Stimulated activated CD4-positive, alpha-beta T cell treated with anti-CD3 and anti-CD28 coated beads, Interleukin-2, amount 100 ng/mL, for 48 hours (primary cell): Measurements from ENCODE around the gene SOHLH2.

ENCODE experiments used
- DNase-seq, 2 donors: peaks; one replicate each; pipeline ENCODE4 v3.0.0-alpha.2; 2020

SOHLH2 gene, protein sequence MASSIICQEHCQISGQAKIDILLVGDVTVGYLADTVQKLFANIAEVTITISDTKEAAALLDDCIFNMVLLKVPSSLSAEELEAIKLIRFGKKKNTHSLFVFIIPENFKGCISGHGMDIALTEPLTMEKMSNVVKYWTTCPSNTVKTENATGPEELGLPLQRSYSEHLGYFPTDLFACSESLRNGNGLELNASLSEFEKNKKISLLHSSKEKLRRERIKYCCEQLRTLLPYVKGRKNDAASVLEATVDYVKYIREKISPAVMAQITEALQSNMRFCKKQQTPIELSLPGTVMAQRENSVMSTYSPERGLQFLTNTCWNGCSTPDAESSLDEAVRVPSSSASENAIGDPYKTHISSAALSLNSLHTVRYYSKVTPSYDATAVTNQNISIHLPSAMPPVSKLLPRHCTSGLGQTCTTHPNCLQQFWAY

DNA sequence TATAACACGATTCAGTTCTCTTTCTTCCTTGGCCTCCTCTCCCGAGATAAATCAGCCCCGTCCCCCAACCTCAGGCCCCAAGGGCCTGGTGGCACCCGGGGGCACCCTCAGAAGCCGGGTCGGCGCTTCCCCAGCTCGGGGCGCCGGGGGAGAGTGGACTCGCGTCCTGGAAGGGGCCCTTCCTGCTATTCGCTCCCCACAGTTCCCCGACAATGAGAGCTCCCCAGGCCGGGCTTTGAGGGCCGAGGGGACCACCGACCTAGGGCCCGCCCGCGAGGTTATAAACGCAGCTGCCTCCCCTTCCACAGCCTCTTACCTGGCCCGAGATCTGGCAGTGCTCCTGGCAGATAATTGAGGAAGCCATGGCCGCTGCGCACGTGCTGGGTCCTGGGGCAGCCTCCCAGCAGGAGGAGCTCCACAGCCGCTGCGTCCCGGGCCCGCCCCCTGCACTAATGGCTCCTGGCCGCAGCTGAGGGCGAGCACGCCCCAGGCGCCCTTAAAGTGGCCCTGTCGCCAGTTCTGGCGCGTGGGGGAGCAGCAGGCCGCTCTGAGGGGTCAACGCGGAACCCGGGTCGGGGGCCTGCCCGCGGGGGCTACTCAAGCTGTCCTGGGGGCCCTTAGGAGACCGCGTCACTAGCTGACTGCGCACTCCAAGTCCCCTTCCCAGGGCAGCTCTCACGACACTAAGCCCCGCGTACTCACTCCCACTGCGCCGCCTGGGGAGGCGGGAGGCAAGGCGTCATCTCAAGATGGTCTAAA, at the start of gene SOHLH2:
TSS of gene SOHLH2 (minus strand) at position 394 of the 759 bp plus-strand sequence. CDS start at position 364, 30 bp downstream.
- DNase-seq = no peak

DNA sequence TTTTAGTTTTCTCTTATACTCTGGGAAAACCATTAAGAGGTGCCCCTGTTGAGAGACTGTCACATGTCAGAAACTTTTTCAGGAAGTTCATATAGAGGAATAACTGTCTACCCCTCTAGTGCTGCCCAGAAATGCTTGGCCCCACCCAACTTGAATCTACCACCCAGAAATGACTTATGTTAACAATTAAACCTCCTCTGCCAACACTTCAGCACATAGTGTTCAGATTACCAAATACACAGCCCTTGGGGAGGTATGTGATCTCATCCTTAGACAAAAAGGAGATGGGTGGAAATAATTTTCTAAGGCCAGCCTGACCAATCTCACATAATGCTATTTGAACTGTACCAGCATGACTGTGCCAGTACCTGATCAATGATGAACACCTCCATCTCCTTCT, 47.6 kb upstream of the SOHLH2 start:
- no peak for DNase-seq

DNA sequence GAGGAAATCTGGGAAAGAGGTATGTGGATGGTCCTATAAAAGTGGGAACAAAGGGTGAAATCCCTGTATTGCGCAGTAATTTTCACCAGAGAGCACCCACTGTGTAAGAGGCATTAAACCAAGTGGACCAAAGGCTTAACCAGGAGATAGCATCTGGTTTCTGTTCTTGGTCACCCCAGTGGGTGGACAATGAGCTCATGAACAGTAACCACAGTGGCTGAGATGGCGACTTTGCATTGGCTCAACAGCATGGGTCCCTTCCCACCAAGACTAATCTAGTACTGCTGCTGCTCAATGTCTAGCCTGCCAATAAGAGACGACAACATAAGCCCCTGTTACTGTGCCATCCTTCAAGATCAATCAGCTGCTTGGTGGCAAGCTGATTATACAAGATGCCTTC, 46.7 kb upstream of the SOHLH2 start:
- DNase-seq = no peak

DNA sequence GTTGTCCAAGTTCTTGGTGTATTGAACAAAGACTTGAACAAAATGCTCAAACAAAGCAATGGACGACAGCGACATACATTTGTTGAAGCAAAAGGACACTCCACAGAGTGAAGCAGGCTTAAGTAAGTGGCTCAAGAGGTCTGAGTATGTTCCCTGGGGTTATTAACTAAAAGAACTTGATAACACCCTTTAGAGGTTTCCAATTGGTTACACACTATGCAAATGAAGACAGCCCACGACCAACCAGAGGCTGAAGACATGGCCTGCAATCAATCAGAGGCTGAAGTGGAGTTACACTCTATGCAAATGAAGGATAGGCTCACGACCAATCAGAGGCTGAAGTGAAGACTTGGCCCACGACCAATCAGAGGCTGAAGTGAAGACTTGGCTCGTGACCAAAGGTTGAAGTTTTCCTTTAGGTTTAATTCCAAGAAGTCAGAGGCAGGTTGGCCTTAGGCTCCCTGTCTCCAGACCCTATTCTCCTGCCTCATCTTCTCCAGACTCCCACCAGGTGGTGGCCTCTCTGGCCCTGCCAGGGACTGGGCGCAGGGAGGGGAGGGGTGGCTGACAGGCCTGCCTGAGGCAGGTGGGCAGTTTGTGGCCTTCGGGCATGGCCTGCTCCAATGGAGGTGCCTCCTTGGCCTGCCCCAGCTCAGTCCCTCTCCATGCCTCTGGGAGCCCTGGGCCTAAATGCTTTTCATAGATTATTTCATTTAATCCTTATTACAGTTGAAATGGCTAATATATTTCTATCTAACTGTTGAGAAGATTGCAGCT, 45.2 kb upstream of the SOHLH2 start:
- no peak for DNase-seq

DNA sequence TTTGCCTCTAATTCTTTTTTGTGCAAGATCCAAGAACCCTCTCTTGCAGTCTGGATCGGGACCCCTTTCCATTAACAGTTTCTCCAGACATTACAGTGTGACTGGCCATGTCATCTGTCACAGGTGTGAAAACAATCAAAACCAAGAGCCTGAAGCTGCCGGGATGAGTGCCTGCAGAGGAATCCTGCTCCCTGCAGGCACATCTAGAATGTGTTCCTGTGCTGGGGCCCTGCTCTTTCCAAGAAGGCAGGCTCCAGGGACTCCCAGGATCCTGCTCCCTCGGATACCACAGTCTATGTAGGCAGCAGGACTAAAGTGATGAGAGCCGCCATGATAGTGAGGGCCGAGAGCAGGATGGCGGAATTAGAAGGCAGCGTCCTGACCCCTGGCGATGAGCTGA, 44.5 kb upstream of the SOHLH2 start:
- no peak for DNase-seq

DNA sequence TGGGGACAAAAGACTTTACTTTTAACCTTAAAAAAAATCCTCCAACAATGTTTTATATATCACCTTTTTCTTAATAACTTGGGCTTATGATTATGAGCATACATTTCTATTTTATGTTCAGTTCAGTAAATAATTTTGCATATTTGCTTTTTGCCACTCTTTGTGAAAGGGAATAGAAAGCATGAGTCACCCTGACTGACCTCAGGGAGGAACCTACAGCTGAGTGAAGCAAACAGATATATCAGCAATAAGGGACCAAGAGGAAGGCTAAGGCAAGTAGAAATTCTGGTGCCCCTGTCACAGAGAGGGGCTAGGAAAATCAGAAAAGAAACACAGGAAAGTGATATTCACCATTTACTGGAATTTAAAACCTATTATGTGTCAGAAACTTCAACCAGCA, 37.2 kb upstream of the SOHLH2 start:
- no peak for DNase-seq

DNA sequence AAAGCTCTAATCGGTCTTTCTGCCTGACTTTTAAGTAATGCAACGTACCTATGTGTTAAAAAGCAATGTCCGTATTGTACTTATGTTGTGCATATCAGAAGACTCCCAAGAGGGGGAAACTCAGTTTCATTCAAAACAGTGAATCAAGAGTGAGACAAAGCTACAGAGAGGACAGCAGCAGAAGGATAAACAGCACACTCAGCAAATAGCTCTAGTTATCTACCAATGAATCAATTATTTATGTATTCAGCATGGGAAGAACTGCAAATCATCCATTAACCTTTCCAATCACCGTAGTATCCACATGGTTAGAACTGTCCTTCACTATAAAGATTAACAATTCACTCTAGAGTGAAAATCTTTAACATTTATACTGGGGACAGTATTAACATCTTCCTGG, 36.7 kb upstream of the SOHLH2 start:
- no peak for DNase-seq

DNA sequence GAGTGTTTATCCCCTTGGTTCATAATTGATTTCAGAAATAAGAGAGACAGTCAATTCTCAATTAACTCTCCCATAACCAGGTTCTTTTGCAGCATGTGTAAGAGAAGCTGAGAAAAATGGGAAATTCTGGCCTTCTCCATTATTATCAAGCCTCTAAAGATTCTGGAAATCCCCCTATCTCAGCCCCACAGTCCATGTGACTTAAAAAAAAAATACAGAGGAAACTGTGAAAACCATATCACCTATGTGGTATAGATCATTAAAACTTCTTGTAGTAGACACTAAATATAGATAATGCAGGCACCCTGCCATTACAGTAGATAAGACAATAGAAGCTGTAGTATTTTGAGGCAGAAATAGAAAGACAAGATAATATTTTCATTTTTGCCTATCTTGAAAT, 34.3 kb upstream of the SOHLH2 start:
- DNase-seq = no peak

DNA sequence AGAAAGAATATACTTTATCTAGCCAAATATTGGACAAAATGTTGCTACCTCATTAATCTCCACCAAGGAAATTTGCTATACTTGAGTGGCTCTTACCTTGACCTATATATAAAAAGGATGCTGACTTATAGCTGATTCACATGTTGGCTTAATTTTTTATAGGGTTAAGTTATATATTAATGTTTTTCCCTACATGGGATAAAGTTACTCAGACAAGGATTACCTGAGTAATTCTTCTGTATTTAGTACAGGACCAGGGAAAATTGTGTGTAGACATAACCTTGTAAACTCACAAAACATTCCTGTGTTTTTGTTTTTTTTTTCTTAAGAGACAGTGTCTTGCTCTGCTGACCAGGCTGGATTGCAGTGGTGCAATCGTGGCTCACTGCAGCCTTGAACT, 30.6 kb upstream of the SOHLH2 start:
- no peak for DNase-seq

DNA sequence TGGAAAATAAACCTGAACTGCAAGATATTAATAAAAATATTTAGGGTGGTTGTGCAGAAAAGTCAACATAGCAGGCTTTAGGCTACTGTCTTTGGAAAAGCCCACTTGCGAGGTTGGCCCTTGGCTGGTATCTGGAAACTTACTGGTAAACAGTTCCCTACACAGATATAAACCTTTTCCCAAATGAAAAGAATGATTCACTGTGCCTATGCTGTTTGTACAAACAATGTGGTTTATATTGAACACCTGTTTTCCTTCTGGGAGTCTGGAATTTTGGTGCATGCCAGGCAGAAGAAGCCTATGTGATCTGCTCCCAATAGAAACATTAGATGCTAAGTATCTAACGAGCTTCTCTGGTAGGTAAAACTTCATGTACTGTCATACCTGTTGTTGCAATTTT, 29.7 kb upstream of the SOHLH2 start:
- no peak for DNase-seq

DNA sequence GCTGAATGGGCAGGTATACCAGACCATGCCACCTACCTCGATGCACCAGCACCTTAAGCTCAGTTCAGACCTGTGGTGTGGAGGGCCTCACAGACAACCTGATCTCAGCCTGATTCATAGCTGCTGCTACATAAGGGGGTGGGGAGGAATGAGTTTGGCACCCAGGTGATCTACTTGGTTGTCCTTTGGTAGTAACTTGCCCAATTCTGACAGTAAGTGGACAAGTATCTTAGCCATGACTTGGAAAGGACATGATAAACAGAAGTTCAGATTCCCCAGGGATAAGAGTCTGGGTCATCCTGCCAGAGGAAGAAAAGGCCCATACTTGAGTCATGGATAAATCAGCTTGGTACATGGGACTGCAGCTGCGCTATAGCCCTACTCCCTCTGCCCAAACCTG, 28.4 kb upstream of the SOHLH2 start:
- DNase-seq = no peak

DNA sequence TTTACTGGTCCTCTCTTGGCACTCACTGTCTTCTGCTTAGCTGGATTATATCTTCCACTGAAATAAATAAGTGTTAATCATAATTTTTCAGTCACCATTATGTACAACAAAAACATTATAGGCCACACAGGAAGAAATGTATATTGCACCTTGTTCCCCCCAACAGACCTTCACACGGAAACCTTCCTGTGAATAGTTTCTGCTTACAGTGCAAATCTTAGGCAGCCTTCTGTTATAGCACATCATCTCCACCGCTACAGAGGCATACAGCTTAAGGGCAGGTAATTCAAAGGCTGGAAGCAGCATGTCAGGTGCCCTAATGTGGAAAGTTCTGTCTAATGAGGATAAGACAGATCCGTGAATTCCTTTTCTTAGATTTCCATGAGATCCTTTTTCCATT, 16.9 kb upstream of the SOHLH2 start:
- no peak for DNase-seq

DNA sequence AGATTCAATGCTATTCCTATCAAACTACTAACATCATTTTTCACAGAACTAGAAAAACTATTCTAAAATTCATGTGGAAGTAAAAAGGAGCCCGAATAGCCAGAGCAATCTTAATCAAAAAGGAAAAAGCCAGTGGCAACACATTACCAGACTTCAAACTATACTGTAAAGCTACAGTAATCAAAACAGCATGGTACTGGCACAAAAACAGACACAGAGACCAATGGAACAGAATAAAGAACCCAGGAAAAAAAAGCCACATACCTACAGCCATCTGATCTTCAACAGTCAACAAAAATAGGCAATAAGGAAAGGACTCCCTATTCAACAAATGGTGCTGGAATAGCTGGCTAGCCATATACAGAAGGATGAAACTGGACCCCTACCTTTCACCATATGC, 10.4 kb upstream of the SOHLH2 start:
- DNase-seq = no peak

DNA sequence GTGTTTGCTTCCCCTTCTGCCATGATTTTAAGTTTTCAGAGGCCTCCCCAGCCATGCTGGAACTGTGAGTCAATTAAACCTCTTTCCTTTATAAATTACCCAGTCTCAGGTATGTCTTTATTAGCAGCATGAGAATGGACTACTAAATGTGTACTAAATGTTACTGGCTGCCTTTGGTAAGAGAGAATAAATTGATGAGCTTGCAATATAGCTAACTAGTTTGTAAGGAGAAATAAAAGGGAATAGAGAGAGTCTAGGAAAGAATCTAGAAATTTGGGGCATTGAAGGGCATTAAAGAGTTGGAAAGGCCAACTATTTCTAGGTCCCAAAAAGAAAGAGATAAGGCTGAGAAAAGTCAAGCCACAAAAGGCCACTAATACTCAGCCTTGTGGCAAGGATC, 5.5 kb upstream of the SOHLH2 start:
- DNase-seq = no peak

DNA sequence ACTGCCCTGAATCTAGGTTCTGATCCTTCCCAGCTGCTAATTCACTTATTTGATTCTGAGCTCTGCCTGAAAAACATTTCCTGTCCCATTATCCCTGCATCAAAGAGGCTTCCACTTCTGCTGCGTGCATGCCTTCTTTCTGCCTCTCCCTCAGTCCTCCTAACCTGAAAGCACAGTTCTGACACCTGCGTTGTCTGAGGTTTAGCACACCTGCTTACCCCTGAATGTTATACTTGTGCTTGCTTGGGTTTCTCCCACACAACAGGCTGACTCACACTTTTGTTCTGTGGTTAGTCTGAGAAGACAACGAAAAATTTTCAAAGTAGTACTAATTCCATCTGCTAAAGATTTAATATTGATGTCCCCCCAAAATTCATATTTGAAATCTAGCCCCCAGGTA, 3.1 kb upstream of the SOHLH2 start:
- DNase-seq = no peak

DNA sequence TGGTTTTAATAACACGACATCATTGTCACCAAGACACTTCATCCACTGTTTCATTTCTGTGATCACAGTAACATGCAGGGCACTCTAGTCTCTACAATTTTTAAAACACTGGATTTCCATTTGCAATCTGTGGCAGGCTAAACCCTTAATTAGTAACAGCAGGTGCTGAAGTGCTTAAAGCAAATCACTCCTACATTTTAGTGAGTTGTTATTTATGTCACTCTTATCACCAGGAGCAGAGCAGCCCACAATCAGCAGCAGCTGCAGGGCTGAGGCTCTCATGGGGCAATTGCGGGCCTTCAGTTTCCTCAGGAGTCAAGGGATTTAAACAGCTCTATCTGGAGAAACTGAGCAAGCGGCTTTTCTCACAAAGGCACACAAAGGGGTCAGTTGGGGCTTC, 1.6 kb downstream of the SOHLH2 start:
- no peak for DNase-seq

DNA sequence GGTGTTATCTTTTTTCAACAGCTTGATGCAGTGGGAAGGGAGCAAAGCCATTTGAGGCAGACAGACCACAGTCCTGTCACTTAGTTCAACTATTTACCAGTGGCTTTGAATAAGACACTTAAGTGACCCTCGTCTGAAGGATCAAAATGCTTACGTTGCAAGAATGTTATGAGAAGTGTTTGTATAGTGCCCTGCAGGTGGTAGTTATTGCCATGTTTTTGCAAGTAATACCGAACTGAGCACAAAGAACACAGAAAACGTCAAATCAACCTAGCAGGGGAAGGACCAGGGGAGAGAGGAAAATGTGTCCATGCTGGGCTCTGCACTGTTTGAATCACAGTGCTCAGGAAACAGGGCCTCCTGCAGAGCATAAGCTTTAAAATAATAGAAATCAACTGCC, 2.8 kb downstream of the SOHLH2 start:
- DNase-seq = no peak

DNA sequence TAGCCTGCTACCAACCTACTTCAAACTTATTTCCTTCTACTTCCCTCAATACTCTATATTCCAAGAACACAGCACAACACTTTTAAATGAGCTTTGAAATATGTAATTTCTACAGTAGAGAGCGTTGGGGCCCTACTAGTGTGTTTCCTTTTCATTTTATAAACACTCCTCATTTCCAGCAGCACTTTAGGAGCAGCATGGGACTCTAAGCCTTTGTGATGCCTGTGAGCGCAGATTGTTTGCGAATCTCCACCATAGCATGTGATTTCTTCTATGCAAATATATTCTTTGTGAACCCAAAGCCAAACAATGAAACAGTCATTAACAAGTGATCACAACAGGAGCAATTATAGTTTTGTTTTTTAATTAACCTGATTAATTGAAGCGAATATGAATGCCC, 3.6 kb downstream of the SOHLH2 start:
- no peak for DNase-seq

DNA sequence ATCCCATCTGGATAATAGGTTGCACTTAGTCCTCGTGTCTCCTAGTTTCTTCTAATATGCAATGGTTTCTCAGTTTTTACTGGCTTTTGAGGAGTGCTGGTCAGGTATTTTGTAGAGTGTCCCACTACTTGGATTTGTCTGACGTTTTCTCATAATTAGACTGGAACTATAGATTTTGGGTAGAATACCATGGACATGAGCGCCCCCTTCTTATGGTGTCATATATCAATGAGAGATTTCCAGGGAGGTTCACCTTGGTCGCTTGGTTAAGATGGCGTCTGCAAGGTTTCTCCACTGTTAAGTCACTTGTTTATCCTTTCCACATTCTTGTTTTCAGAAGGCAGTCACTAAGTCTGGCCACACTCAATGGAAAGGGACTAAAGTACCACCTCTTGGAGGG, 6.7 kb downstream of the SOHLH2 start:
- no peak for DNase-seq

DNA sequence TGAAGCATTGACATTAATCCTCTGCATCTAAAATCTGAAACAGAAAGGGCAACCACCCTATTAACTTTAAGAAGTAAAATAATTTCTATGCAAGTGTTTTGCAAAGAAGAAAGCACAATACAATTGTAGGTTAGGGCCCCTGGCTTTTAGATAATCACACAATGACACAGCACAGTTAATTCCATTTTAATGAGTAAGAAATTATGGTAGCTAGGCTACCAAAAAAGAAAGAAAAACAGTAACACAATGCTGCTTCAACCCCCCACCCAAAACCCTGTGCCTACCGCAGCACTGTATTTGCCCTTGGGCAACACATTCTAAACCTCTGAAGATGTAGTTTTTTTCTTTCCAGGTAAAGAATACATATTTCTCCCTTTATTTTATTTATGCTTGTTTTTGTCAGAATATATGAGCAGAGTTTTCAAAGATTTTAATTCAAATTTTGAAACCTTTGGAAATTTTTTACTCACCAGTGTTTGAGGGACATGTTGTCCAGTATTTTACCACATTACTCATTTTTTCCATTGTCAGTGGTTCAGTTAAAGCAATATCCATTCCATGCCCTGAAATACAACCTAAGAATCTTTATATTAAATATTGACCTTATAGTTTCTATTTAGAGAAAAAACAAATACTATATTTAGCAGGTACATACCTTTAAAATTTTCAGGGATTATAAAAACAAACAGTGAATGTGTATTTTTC, 21.1 kb downstream of the SOHLH2 start:
- DNase-seq = no peak

DNA sequence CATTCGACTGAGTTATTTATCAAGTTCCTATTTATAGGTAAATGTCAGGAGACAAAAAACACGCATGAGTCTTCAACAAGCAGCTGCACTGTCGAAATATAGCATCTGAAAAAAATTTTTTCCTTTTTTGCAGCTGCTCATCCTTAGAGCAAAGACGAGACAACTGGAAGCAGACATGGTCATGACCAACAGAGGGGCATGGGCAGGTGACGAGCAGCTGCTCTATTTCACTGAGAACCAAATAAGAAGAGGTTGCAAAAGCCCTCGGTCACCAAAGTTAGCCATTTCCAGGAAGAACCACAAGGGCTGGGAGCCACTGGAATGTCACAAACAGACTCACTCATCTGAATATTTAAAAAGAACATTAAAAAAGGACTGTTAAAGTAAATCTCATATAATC, 22.2 kb downstream of the SOHLH2 start:
- DNase-seq = no peak

DNA sequence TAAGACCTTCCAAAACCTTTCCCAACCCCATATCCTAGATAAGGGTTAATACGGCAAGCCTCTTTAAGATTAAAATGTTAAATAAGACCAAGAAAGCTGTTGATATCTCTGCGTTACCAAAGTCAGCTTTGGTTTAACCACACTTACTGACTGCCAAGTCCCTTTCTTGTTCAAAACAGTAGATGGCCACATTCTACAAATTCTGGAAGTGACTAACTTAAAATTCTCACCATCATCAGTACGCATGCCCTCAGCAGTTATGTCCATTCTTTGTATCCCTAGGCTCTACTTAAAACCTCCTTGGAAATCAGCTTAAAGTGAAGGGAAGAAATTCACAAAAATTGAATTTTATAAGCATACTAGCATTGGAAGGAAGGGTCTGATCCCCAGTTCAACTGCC, 23.6 kb downstream of the SOHLH2 start:
- DNase-seq = no peak

DNA sequence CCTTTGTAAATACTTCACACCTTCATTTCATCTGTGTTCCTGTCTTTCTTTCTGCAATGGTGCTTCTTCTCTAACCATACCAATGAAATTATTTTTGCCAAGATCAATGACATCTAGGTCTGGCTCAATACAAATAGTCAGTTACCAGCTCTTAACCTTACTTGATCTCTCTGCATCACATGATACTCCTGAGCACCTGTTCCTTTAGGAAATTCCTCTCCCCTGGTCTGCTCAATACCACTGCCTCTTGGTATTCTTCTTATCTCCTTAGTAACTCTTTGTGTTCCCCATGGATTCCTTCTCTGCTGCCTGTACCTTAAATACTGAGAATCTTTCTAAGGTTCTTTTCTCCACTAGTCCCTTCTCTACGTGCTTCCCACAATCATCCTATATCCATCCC, 25.9 kb downstream of the SOHLH2 start:
- no peak for DNase-seq
